Prostate gland (tissue), 2 donors: ENCODE measurements around the gene SEL1L3.

ENCODE experiments used
- CTCF ChIP-seq, 4 experiments: fragments of 200-600 bp in 2 of 4; fragments of 450-650 bp in 2 of 4; sonication (generic) in 2 of 4; IDR thresholded peaks; 1 replicate in 3 of 4; 2 replicates in 1 of 4; pipeline ENCODE4 v1.5.1; 2016 to 2019; ENCODE audit warnings: antibody characterized with exemption in 4 of 4, mild to moderate bottlenecking in 2 of 4, moderate library complexity in 2 of 4
- POLR2A ChIP-seq: fragments of 450-650 bp; IDR thresholded peaks from one replicate; pipeline ENCODE4 v1.6.1; 2016; ENCODE audit warnings: antibody characterized with exemption, mild to moderate bottlenecking
- POLR2AphosphoS5 ChIP-seq: sonication (generic); formaldehyde crosslinking; IDR thresholded peaks from one replicate; pipeline ENCODE4 v1.6.1; 2017; ENCODE audit warnings: antibody characterized with exemption

GRCh38 chr4:25815586-25815985, 47.2 kb downstream of the SEL1L3 start:
- TF ChIP-seq CTCF (IDR thresholded peaks at IDR 0.05) (no peak), POLR2A (no peak), POLR2AphosphoS5 (no peak)
